Cortex of kidney (tissue), 1 donor: ENCODE results near the gene GPN2.

Source experiments
- DNase-seq: peaks from one replicate; lab custom pipeline; 2025; lab: John Stamatoyannopoulos, UW

The GPN2 gene

DNA sequence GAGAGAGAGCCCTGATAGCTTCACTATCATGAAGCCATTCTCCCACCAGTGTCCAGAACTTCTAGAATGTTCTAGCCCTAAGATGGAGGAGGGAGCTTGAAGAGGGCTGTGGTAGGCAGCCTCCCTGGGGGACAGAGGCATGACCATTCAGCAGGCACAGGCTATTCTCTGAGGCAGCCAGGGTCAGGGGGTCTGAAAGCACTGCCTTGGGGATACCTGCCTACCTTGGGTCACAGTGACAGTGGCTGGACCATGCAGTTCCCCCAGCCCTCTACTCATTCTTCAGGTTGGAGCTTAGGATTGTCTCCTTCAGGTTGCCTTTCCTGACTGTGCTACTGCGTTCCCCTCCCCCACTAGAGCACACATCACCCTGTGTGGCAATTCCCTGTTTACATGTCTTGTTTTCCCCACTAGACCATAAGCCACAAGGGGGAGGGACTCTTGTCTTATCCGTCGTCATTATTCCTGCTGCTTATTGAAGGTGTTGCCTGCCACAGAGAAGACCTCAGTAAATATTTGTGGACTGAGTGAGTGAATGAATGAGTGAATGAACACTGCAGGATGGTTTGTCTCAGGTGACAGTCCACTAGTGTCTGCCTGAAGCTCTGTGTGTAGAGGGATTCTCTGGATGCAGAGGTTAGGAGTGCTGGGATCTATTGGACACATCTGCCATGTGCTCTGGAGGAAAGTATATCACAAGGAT lies 58.4 kb downstream of the GPN2 start:
- no peak for DNase-seq

DNA sequence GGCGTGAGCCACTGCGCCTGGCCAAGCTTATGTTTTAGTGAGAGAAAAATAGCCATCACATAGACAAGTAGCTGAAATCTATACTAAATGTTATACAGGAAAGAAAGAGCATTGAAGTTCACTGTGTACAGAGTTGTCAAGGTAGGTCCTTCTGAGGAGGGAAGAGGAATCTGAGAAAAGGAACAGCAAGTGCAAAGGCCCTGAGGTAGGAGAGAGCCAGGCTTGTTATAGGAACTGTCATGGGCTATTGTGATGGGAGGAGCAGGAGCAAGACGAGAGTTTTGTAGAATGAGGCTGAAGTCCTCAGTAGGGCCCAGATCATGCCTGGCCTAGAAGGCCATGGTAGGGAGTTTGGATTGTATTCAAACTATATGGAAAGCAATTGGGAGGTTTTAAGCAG lies 59.0 kb downstream of the GPN2 start:
- DNase-seq: no peak

DNA sequence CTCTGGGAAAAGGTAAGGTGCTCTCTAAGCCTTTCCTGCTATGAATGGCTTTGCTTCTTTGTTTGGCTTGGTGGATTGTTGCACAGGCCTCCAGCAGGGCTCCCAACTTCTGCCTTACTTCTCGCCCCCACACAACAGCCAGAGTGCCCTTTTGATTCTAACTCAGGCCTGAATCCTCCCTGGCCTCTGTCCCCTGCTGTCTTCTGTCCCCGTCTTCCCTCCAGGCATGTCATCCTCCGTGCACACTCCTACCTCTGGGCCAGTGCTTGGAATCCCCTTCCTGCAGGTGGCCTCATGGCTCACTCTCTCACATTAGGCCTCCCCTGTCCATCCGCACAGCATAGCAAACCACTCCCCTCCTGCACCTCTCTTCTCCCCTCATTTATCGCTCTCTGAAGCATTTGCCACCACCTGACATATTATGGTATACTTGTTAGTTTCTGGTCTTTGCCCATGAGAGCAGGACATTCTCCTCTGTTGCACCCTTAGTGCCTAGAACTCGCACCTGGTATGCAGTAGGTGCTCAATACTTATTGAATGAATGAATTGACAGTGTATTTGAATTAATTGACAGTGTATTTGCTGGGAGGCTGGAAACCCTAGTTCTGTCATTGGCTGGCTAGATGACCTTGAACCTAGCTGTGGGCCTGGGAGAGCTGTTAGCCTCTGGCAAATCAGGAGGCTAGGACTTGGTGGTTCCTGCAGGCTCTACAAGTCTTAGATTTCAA lies 60.7 kb downstream of the GPN2 start:
- DNase-seq: no peak

DNA sequence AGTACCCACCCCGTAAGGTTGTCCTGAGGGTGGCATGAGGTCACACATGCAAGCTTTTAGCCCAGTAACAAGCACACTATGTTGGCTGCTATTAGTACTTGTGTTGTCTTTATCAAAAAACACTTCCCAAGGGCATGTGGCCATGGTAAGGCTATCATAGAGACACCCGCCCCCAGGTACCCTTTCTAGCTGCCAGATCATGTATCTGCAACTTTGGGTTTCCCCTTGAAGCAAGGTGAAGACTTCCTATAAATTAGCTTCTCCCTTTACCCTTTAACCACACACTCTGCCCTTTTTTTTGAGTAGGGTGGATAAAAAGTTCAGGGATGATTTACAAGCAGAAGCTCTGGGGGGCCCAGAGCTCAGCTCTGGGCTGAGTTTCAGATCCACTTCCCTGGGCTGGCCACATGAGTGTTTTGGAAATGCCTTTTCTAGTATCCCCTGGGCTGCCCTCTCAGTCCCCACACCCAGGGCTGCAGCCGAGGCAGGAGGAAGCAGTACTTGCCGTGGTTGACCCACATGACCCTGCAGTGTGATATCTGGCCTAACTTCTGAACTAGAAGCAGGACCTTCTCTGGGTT lies 61.6 kb downstream of the GPN2 start:
- DNase-seq: no peak

DNA sequence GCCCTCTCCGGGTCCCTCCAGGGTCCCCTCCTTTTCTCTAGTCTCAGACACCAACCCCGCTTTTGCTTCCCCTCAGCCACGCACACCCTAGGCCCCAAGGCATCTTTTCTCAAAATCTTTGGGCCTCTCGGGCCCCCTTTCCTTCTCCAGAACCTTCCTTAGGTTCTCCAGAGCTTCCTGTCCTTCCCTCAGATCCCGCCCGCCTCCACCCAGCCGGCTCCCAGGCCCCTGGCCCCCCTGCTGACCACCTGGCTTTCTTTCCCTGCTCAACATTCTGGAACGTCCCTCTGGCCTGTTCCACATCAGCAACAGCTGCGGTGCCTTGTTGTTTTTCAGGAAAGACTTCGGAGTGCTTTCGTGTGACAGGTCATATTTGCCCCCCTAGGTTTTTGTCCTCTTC lies 62.4 kb downstream of the GPN2 start:
- no peak for DNase-seq

DNA sequence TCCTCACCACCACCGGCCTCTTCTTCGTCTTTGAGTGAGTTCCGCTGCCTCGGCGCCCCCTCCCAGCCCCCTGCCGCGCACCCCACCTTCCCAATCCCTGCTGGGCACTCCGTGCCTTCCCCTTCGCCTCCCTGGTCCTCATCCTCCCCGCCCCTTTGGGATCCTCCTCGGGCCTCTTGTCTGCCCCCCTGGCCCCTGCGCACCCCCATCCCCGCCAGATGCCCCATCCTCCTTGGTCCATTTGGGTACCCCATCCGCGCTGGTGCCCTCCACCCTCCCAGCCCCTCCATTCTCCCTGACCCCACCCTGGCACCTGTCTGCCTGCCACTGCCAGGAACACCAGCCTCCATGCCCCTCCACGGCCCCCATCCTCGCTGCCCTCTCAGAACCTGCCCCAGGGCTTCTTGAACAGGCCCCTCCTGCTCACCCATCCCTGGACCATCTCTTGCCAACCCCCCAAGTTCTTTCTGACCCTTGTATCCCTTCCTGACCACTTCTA lies 62.9 kb downstream of the GPN2 start:
- DNase-seq: no peak

DNA sequence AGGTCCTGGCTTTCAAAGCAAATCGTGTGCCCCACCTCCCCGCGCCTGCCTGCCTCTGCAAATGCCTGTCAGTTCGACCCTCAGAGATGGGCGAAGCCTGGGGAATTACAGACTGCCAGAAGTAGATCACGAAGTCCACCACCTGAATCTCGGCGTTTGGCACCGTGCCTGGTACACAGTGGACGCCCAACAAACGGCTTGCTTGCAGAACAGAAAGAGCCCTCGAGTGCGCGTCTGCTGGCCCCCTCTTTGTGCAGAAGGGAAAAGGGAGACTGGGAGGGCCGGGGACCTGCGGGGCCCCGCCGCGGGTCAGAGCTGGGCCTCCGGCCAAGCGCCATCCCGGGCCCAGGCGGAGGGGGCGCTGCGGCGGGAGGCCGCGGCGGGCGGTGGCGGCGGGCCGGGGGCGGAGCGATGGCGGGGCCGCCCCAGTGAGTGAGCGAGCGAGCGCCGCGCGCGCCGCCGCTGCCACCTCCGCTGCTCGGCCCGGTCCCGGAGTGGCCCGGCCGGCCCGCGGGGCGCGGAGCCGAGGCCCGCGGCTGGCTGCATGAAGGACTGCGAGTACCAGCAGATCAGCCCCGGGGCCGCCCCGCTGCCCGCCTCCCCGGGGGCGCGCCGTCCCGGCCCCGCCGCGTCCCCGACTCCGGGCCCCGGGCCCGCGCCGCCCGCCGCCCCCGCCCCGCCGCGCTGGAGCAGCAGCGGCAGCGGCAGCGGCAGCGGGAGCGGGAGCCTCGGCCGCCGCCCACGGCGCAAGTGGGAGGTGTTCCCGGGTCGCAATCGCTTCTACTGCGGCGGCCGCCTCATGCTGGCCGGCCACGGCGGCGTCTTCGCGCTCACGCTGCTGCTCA lies 63.6 kb downstream of the GPN2 start, which contains the start of gene ZDHHC18:
TSS of gene ZDHHC18 (plus strand) at position 428 of the 845 bp plus-strand sequence. CDS start at position 545, 117 bp downstream.
- DNase-seq: no peak
